ENCODE measurements around the gene LRRC28.

Gene LRRC28

DNA sequence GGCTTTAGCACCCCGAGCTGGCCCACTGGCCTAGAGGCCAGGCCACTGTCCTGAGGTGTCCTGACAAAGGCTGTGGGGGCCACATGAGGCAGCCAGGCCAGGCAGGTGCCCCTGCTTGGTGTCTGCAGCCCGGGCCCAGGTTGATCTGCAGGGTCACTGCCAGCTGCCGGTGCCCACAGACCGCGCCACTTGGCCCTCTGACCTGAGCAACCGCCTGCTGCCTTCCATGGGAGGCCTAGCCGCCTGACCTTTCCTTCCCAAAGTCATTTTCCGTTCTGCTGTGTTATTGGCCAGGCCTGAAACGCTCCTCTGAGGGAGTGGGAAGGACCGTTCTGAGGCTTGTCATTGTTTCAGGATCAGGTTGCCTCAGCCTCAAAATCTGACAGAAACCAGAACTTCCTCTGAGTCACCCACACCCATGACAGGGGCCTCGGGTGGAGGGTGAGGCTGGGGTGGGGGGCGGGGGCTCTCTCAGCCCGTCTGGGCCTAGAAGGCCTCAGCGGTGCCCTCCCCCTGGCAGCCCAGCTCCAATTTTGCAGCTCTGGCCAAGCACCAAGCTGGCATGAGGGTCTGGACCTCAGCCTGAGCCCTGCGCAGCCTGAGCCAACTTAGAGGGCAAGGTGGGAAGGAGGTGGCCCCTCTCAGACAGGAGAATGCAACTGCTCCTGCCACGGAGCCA lies 173.8 kb downstream of the LRRC28 start:
- TF ChIP-seq PAX5 (IDR thresholded peaks at IDR 0.05; ENCODE audit: insufficient read depth, low read length, severe bottlenecking): no peak
- TF ChIP-seq POLR2AphosphoS5 (IDR thresholded peaks at IDR 0.05; ENCODE audit: low read depth, low read length): no peak
- no peak for TF ChIP-seq TAF1 (IDR thresholded peaks at IDR 0.05; ENCODE audit: low read depth, low read length)
- TF ChIP-seq SPI1 (IDR thresholded peaks at IDR 0.05; ENCODE audit: low read depth, low read length): no peak
- no peak for TF ChIP-seq POLR2A (IDR thresholded peaks at IDR 0.05; ENCODE audit: low read depth, low read length)
- TF ChIP-seq POU2F2 (IDR thresholded peaks at IDR 0.05; ENCODE audit: low read depth, low read length): no peak
- DNase-seq (ENCODE audit: insufficient read length, low spot score) (peak; percentile 57), FAIRE-seq (no peak)

DNA sequence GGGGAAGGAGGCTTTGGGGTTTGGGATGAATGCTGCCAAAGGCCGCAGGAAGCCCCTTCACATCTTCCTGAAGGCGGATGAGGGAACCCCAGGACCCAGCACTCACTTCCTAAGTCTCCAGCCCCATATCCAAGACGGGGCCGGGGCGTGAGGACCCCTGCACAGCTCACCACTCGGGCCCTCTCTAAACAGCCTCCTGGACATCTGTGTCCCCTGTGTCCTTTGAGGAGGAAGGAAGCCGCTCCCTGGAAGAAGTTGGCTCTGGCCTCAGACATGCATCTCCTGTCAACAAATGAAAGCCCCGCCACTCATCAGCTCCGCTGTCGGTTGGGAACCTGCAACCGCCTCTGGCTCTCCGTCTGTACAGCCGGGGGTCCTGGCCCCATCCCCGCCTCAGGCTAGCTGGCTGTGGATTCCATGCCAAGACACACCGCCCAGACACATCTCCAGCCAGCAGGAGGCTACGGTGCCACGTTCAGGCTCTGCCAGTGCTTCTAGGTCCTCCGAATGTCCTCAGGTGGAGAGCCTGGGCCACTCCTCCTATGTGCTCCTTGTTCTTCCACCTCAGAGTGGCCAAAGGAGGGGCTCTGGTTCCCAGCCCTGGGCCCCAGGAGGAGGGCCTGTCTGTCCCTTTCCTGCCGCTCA lies 174.5 kb downstream of the LRRC28 start:
- DNase-seq (ENCODE audit: insufficient read length, low spot score) (no peak), FAIRE-seq (no peak)
- no peak for TF ChIP-seq POU2F2 (IDR thresholded peaks at IDR 0.05; ENCODE audit: low read depth, low read length)
- TF ChIP-seq PAX5 (IDR thresholded peaks at IDR 0.05; ENCODE audit: insufficient read depth, low read length, severe bottlenecking): no peak

DNA sequence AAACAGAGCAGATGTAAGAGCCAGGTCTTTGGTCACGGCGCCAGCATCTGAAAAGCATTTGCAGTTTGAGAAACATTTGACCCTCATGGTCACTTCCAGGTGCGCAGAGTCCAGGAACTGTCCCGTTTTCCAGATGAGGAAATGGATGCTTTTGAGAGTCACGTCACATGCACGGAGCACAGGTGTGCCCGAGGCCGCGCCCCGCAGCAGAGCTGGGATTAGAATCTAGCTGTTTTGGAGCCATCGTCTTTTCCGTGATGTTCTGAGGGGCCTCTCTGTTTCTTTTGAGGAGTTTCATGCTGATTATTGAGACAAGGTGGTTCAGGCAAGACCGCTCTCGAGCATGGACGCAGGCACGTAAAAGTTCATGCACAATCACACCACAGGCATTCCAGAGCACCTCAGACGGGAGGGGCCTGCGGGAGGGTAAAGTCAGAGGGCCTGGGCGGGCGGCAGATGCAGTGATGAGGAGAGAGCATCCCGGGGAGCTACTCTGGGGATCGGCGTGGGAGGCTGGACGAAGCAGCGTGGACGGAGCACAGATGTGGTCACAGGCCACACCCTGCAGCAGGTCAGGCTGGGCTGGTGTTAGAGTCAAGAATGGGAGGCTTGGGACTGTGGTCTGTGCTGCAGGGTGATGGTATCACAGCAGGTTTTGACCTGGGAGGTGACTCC lies 175.3 kb downstream of the LRRC28 start:
- no peak for TF ChIP-seq POLR2A (IDR thresholded peaks at IDR 0.05; ENCODE audit: low read depth, low read length)
- TF ChIP-seq TAF1 (IDR thresholded peaks at IDR 0.05; ENCODE audit: low read depth, low read length): no peak
- TF ChIP-seq POLR2AphosphoS5 (IDR thresholded peaks at IDR 0.05; ENCODE audit: low read depth, low read length): no peak
- TF ChIP-seq POU2F2 (IDR thresholded peaks at IDR 0.05; ENCODE audit: low read depth, low read length): no peak
- no peak for FAIRE-seq
- no peak for DNase-seq (ENCODE audit: insufficient read length, low spot score)

DNA sequence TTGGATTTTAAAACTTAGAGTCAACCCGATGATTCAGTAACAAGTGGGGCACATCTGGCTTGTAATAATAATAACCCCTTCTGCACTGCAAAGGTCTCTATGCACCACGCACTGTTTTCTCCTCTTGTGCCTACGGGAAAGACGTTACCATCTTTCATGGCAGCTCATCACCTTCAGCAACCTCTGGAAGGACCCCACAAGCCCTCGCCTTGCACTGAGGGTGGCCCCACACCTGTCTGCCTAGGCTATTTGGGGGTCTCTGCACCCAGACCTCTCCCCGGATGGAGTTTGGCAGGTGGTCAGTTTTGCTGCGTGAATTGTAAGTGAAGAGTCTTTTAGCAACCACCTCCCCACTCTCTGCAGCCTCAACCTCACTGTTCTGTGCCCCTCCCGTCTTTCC lies 175.9 kb downstream of the LRRC28 start:
- DNase-seq (ENCODE audit: insufficient read length, low spot score) (no peak), FAIRE-seq (no peak)
- TF ChIP-seq TAF1 (IDR thresholded peaks at IDR 0.05; ENCODE audit: low read depth, low read length): no peak
- TF ChIP-seq POLR2A (IDR thresholded peaks at IDR 0.05; ENCODE audit: low read depth, low read length): no peak
- TF ChIP-seq POU2F2 (IDR thresholded peaks at IDR 0.05; ENCODE audit: low read depth, low read length): no peak
- TF ChIP-seq SPI1 (IDR thresholded peaks at IDR 0.05; ENCODE audit: low read depth, low read length): no peak
- no peak for TF ChIP-seq PAX5 (IDR thresholded peaks at IDR 0.05; ENCODE audit: insufficient read depth, low read length, severe bottlenecking)
- TF ChIP-seq POLR2AphosphoS5 (IDR thresholded peaks at IDR 0.05; ENCODE audit: low read depth, low read length): no peak

DNA sequence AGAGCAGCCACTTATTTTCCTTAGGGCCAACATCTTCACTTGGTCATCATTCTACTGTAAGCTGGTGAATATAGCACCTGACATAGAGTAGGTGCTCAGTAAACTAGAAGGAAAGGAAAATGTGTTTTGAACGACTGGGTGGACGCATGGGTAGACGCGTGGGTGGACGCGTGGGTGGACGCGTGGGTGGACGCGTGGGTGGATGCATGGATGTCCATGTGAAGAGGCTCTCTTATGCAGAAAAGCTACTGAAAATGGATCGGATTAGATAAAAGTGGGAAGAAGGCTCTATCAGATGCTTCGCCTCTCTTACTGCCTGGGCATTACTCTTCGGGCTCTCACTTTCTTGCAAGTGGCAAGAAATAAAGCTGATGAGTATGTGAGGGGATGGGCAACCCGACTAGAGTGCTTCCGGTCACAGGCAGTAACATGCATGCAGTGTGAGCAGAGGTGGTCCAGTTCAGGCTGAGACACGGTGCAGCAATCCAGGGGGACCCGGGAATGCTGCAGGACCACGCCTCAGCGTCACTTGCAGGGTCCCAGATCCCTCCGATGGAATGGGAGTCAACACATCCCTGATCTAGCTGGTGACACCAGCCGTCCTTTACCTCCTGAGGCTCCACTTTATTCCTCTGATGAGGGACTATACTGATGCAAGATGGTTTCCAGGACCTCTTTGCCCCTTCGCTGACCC lies 176.5 kb downstream of the LRRC28 start:
- FAIRE-seq (no peak), DNase-seq (ENCODE audit: insufficient read length, low spot score) (no peak)
- TF ChIP-seq POLR2A (IDR thresholded peaks at IDR 0.05; ENCODE audit: low read depth, low read length) (no peak), SPI1 (IDR thresholded peaks at IDR 0.05; ENCODE audit: low read depth, low read length) (no peak), POLR2AphosphoS5 (IDR thresholded peaks at IDR 0.05; ENCODE audit: low read depth, low read length) (no peak), PAX5 (IDR thresholded peaks at IDR 0.05; ENCODE audit: insufficient read depth, low read length, severe bottlenecking) (no peak)

DNA sequence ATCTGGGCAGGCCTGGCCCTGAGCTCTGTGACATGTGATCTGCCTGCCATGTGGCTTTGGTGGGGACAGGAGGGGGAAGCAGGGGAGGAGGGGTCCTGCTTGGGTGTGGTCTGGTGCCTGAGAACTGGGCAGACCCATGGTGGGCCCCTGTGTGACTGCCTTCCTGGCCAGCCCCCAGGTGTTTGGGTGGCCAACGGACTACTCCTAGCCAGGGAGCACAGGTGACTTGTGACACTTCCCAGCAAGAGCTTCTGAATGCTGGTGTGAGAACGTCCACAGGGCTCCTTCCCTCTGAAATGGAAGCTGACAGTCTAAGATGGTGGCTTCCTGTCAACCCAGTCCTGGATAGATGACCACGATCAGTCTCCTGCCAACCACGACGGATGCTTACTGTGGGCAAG lies 178.4 kb downstream of the LRRC28 start:
- no peak for DNase-seq (ENCODE audit: insufficient read length, low spot score)
- no peak for TF ChIP-seq TAF1 (IDR thresholded peaks at IDR 0.05; ENCODE audit: low read depth, low read length)
- TF ChIP-seq POLR2A (IDR thresholded peaks at IDR 0.05; ENCODE audit: low read depth, low read length): no peak
- TF ChIP-seq POLR2AphosphoS5 (IDR thresholded peaks at IDR 0.05; ENCODE audit: low read depth, low read length): no peak
- no peak for FAIRE-seq

DNA sequence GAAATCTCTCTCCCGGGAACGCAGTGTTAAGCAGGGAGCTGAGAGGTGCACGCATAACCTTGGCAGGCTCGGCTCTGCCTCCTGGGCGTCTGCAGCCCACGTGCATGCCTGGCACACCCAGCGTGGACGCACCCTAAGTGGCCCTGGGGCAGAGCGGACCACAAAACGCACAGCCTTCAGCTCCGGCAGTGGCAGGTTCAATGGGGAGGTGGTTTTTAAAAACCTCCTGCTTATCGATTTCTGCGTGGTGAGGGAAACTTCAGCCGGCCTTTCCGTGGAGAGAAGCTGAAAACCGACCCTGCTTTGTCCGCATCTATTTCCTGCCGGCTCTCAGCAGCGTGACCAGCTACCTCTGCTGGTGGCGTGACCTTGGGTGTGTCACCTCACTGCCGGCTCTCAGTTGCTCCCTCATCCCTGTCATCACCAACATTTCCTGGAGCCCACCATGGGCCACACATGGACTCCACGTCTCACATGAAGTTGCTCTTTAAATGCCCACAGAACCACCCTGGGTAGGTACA lies 179.7 kb downstream of the LRRC28 start:
- DNase-seq (ENCODE audit: insufficient read length, low spot score) (no peak), FAIRE-seq (no peak)
- TF ChIP-seq POLR2AphosphoS5 (IDR thresholded peaks at IDR 0.05; ENCODE audit: low read depth, low read length) (no peak), TAF1 (IDR thresholded peaks at IDR 0.05; ENCODE audit: low read depth, low read length) (no peak), POU2F2 (IDR thresholded peaks at IDR 0.05; ENCODE audit: low read depth, low read length) (no peak), POLR2A (IDR thresholded peaks at IDR 0.05; ENCODE audit: low read depth, low read length) (no peak), PAX5 (IDR thresholded peaks at IDR 0.05; ENCODE audit: insufficient read depth, low read length, severe bottlenecking) (no peak), SPI1 (IDR thresholded peaks at IDR 0.05; ENCODE audit: low read depth, low read length) (no peak)

DNA sequence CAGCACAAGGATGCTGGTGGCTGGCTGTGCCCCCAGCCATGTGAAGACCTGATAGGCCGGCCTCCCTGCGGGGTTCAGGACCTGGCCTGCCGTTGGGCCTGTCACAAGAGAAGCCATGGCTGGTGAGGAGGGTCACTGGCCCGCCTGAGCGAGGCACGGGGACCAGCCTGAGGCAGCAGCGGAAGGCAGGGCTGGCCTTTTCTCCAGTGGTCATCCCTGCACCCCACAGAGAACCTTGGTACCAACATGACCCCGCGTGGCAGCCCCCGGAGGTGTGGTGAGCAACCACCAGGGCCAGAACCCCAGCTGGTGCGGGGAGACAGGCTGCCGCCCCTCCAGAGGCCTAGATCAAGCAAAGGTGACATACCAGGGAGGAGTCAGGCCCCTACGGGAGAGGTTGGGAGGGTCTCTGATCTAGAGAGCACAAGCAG lies 180.4 kb downstream of the LRRC28 start:
- DNase-seq (ENCODE audit: insufficient read length, low spot score) (no peak), FAIRE-seq (no peak)
- TF ChIP-seq SPI1 (IDR thresholded peaks at IDR 0.05; ENCODE audit: low read depth, low read length) (no peak), PAX5 (IDR thresholded peaks at IDR 0.05; ENCODE audit: insufficient read depth, low read length, severe bottlenecking) (no peak), POLR2A (IDR thresholded peaks at IDR 0.05; ENCODE audit: low read depth, low read length) (no peak), TAF1 (IDR thresholded peaks at IDR 0.05; ENCODE audit: low read depth, low read length) (no peak), POU2F2 (IDR thresholded peaks at IDR 0.05; ENCODE audit: low read depth, low read length) (no peak), POLR2AphosphoS5 (IDR thresholded peaks at IDR 0.05; ENCODE audit: low read depth, low read length) (no peak)

DNA sequence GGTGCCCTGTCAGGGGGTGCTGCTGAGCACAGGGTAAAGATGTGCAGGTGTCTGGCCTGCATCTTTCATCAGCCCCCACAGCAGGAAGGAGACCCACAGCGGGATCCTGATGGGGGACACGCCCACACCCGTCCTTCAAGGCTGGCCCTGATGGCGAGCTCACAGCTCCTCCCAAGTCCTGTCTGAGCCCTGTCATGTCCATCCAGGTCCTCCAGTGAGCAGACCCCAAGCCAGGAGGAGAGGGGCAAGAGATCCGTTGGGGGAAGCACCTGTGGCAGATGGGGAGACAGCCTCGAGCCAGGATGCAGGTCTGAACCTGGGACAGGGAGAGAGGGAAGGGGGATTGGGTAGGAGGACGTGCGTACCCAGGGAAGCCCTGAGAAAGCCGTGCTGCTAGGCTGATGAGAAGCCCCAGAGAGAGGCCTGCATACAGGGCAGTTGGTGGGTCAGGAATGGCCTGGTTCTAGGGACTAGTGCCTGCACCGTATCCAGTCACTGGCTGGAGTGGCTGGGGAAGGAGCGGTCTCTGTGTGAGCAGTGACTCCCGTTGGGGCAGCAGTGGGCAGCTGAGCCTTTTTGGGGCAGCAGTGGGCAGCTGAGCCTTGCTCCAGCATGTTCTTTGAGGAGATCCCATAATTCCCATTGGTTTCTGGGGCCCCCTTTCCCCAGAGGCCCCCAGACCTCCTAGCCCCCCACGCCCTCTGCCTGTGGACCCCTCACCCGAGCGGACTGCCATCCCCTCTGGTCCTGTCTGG lies 181.2 kb downstream of the LRRC28 start:
- TF ChIP-seq TAF1 (IDR thresholded peaks at IDR 0.05; ENCODE audit: low read depth, low read length) (no peak), SPI1 (IDR thresholded peaks at IDR 0.05; ENCODE audit: low read depth, low read length) (no peak), PAX5 (IDR thresholded peaks at IDR 0.05; ENCODE audit: insufficient read depth, low read length, severe bottlenecking) (no peak), POU2F2 (IDR thresholded peaks at IDR 0.05; ENCODE audit: low read depth, low read length) (no peak), POLR2A (IDR thresholded peaks at IDR 0.05; ENCODE audit: low read depth, low read length) (no peak), POLR2AphosphoS5 (IDR thresholded peaks at IDR 0.05; ENCODE audit: low read depth, low read length) (no peak)
- FAIRE-seq: no peak
- no peak for DNase-seq (ENCODE audit: insufficient read length, low spot score)
